K562 (cell line): Measurements from ENCODE around the gene KIFC3. TPM values are rescaled to one million over a fixed set of nuclear protein-coding genes. Genes with fewer than 3 reads are reported as not detected.

Experiments
- ETS2 ChIP-seq: IDR thresholded peaks from 2 replicates; pipeline ENCODE4 v1.6.1; 2016; ENCODE audit warnings: borderline replicate concordance, missing genetic modification characterization, mild to moderate bottlenecking, moderate library complexity, missing compliant biosample characterization; ENCODE audit not compliant: poor library complexity, severe bottlenecking
- GABPB2 ChIP-seq: fragments of 250-450 bp; sonication (Bioruptor Pico); conservative IDR thresholded peaks from 2 replicates; pipeline ENCODE4 v1.5.1; 2021; ENCODE audit warnings: mild to moderate bottlenecking
- HEY1 ChIP-seq: fragments of 250-450 bp; sonication (Bioruptor Pico); IDR thresholded peaks from 2 replicates; pipeline ENCODE4 v1.5.0; 2020; ENCODE audit warnings: mild to moderate bottlenecking, moderate library complexity, borderline replicate concordance
- NCOA1 ChIP-seq: fragments of 450-650 bp; IDR thresholded peaks from 2 replicates; pipeline ENCODE4 v1.6.1; 2016; ENCODE audit warnings: low read depth
- NRF1 ChIP-seq, 2 experiments: fragments of 450-650 bp; IDR thresholded peaks in 1 of 2; conservative IDR thresholded peaks in 1 of 2; 2 replicates each; pipeline ENCODE4 v1.6.1; 2014; ENCODE audit warnings: mild to moderate bottlenecking in 2 of 2
- PREB ChIP-seq: sonication (generic); formaldehyde crosslinking; IDR thresholded peaks from 2 replicates; pipeline ENCODE4 v1.8.1; 2023; ENCODE audit warnings: mild to moderate bottlenecking, missing genetic modification reagents
- SMAD4 ChIP-seq: fragments of 250-450 bp; sonication (Bioruptor Pico); conservative IDR thresholded peaks from 2 replicates; pipeline ENCODE4 v1.8.0; 2021; ENCODE audit warnings: inconsistent platforms, mild to moderate bottlenecking, moderate library complexity
- SMC3 ChIP-seq: conservative IDR thresholded peaks from 2 replicates; pipeline ENCODE4 v1.6.1; 2011; ENCODE audit warnings: low read depth, low read length, improper control_type of control experiment; ENCODE audit not compliant: insufficient read depth
- SNRNP70 ChIP-seq: fragments of 200-400 bp; formaldehyde crosslinking; optimal IDR thresholded peaks from 2 replicates; pipeline ENCODE3; 2017; ENCODE audit warnings: low read depth, low read length
- TCF7L2 ChIP-seq: fragments of 150-350 bp; IDR thresholded peaks from 2 replicates; pipeline ENCODE4 v1.6.1; 2016; ENCODE audit warnings: low read depth, mild to moderate bottlenecking, low read length, moderate library complexity
- TEAD4 ChIP-seq, 2 experiments: sonication (generic) in 1 of 2; formaldehyde crosslinking in 1 of 2; IDR thresholded peaks; 2 replicates each; pipeline versions ENCODE4 v1.6.1 to v1.8.0; 2012 to 2022; ENCODE audit warnings: borderline replicate concordance in 1 of 2, inconsistent platforms in 1 of 2, low read length in 1 of 2, mild to moderate bottlenecking in 1 of 2, missing genetic modification reagents in 1 of 2
- THAP7 ChIP-seq: fragments of 250-450 bp; sonication (Bioruptor Pico); IDR thresholded peaks from 2 replicates; pipeline ENCODE4 v1.5.0; 2021
- ZC3H4 ChIP-seq: sonication (generic); formaldehyde crosslinking; IDR thresholded peaks from 2 replicates; pipeline ENCODE4 v1.9.0; 2021; ENCODE audit warnings: missing genetic modification reagents, borderline replicate concordance
- ZNF512 ChIP-seq: IDR thresholded peaks from 2 replicates; pipeline ENCODE4 v1.6.1; 2016; ENCODE audit warnings: missing genetic modification characterization, missing compliant biosample characterization
- ZNF79 ChIP-seq: fragments of 250-450 bp; sonication (Bioruptor Pico); IDR thresholded peaks from 2 replicates; pipeline ENCODE4 v1.4.0; 2020; ENCODE audit warnings: low read depth, mild to moderate bottlenecking, moderate library complexity
- polyA plus RNA-seq, 8 experiments: library from polyadenylated mRNA; depleted of rRNA in 4 of 8; stranded (reverse) in 5 of 8; unstranded in 3 of 8; fragments of >200 nt; fragmentation: Nextera tagmentation in 2 of 8; fragmentation: Illumina TruSeq in 1 of 8; extraction: Ambion mirVana in 2 of 8; extraction: Trizol in 1 of 8; gene quantifications; 2 replicates each; pipeline versions ENCODE4 v1.2.1 to v1.2.3, GENCODE V29; 2011 to 2014; ENCODE audit warnings: inconsistent platforms in 1 of 8, missing spikeins in 1 of 8
- total RNA-seq, 7 experiments: library from RNA; depleted of rRNA in 6 of 7; stranded (reverse); fragments of >200 nt in 6 of 7; fragmentation: Illumina TruSeq in 2 of 7; extraction: Trizol in 2 of 7; gene quantifications; 2 replicates each; pipeline versions ENCODE4 v1.2.1 to v1.2.3, GENCODE V29; 2011 to 2021; ENCODE audit warnings: low replicate concordance in 1 of 7
- TF ChIP-seq, protein P1 (sequence below): fragments of 450-650 bp; conservative IDR thresholded peaks from 2 replicates; pipeline ENCODE4 v1.6.1; 2016; ENCODE audit warnings: missing genetic modification characterization, low read depth, mild to moderate bottlenecking, missing compliant biosample characterization, moderate library complexity
- TF ChIP-seq, protein P2 (sequence below): IDR thresholded peaks from 2 replicates; pipeline ENCODE4 v1.6.1; 2011; ENCODE audit warnings: borderline replicate concordance, low read depth, mild to moderate bottlenecking, moderate library complexity, low read length; ENCODE audit not compliant: insufficient read depth, poor library complexity, severe bottlenecking
- TF ChIP-seq, protein P3 (sequence below): fragments of 450-650 bp; IDR thresholded peaks from 2 replicates; pipeline ENCODE4 v1.6.1; 2016

Gene KIFC3
- total and polyA plus RNA-seq, 9 of the 15 experiments (the other 6 are each of a cell fraction or from before 2014, with no cell fraction given), result 0.23 to 105 (median 26.2) TPM

- TF ChIP-seq, protein P1, sequence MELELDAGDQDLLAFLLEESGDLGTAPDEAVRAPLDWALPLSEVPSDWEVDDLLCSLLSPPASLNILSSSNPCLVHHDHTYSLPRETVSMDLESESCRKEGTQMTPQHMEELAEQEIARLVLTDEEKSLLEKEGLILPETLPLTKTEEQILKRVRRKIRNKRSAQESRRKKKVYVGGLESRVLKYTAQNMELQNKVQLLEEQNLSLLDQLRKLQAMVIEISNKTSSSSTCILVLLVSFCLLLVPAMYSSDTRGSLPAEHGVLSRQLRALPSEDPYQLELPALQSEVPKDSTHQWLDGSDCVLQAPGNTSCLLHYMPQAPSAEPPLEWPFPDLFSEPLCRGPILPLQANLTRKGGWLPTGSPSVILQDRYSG (tag), result no peak
- TF ChIP-seq ZNF512 (tag) (no peak), THAP7 (CRISPR knock-in tag) (no peak), NCOA1 (no peak), SMC3 (no peak), ZC3H4 (CRISPR knock-in tag) (no peak), ZNF79 (CRISPR knock-in tag) (no peak), TEAD4 (IDR thresholded peaks at IDR 0.05; ENCODE audit: low read length) (peak; percentile 15; the same call in 1 of the 2 replicates), TEAD4 (CRISPR knock-in tag; IDR thresholded peaks at IDR 0.05; ENCODE audit: borderline replicate concordance) (no peak), SMAD4 (CRISPR knock-in tag) (peak; percentile 49; the same call in 1 of the 2 replicates), ETS2 (tag) (no peak), SNRNP70 (no peak), HEY1 (CRISPR knock-in tag) (no peak), NRF1 (conservative IDR thresholded peaks at IDR 0.05 in 1 of 2, IDR thresholded peaks at IDR 0.05 in 1 of 2) (peak; percentile 15 to 19; a peak in 1 of 4 replicates), GABPB2 (no peak), TCF7L2 (no peak), PREB (CRISPR knock-in tag) (no peak)
- TF ChIP-seq, protein P2, sequence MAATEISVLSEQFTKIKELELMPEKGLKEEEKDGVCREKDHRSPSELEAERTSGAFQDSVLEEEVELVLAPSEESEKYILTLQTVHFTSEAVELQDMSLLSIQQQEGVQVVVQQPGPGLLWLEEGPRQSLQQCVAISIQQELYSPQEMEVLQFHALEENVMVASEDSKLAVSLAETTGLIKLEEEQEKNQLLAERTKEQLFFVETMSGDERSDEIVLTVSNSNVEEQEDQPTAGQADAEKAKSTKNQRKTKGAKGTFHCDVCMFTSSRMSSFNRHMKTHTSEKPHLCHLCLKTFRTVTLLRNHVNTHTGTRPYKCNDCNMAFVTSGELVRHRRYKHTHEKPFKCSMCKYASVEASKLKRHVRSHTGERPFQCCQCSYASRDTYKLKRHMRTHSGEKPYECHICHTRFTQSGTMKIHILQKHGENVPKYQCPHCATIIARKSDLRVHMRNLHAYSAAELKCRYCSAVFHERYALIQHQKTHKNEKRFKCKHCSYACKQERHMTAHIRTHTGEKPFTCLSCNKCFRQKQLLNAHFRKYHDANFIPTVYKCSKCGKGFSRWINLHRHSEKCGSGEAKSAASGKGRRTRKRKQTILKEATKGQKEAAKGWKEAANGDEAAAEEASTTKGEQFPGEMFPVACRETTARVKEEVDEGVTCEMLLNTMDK, result no peak
- TF ChIP-seq, protein P3, sequence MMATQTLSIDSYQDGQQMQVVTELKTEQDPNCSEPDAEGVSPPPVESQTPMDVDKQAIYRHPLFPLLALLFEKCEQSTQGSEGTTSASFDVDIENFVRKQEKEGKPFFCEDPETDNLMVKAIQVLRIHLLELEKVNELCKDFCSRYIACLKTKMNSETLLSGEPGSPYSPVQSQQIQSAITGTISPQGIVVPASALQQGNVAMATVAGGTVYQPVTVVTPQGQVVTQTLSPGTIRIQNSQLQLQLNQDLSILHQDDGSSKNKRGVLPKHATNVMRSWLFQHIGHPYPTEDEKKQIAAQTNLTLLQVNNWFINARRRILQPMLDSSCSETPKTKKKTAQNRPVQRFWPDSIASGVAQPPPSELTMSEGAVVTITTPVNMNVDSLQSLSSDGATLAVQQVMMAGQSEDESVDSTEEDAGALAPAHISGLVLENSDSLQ, result peak; percentile 84
Measured at GRCh38 chr16:57815987-57816745, 13.9 kb upstream of the KIFC3 start (continued).
